BJ (cell line): ENCODE data around the gene AP5Z1. TPM values are rescaled to one million over a fixed set of nuclear protein-coding genes. Genes with fewer than 3 reads are reported as not detected.

ENCODE experiments used
- CTCF ChIA-PET: fragments of 350-600 bp; formaldehyde crosslinking; extraction: SDS; loops from one replicate; lab custom pipeline; 2021; ENCODE audit warnings: antibody characterized with exemption, inconsistent platforms; lab: Yijun Ruan, JAX
- POLR2A ChIA-PET: fragments of 300-600 bp; sonication (Branson Sonifier 250); formaldehyde crosslinking; extraction: SDS; loops from one replicate; lab custom pipeline; 2021; ENCODE audit warnings: antibody characterized with exemption; lab: Charles Lee
- DNase-seq: peaks from one replicate; pipeline ENCODE4 v3.0.0-alpha.2; 2011; ENCODE audit warnings: low read depth
- H3K27me3 ChIP-seq: 2 replicates; pipeline ENCODE4 v1.6.0; 2011; ENCODE audit warnings: low read length; ENCODE audit not compliant: control insufficient read depth, insufficient read depth
- H3K36me3 ChIP-seq: 2 replicates; pipeline ENCODE4 v1.5.1; 2011; ENCODE audit warnings: low read length; ENCODE audit not compliant: control insufficient read depth, insufficient read depth
- H3K4me3 ChIP-seq: 2 replicates; pipeline ENCODE4 v1.5.1; 2011; ENCODE audit warnings: low read depth, mild to moderate bottlenecking, control low read depth, low read length
- polyA plus RNA-seq: library from polyadenylated mRNA; depleted of rRNA; stranded (reverse); fragments of >200 nt; gene quantifications from 2 replicates; pipeline ENCODE4 v1.2.3, GENCODE V29; 2011
- TF ChIP-seq, protein P1 (sequence below): IDR thresholded peaks from 2 replicates; pipeline ENCODE4 v1.5.1; 2011; ENCODE audit warnings: low read depth, mild to moderate bottlenecking, control low read depth, inconsistent platforms, low read length, moderate library complexity; ENCODE audit not compliant: insufficient read depth

AP5Z1 gene
- polyA plus RNA-seq, 1 experiment, result 27.3 TPM

DNA sequence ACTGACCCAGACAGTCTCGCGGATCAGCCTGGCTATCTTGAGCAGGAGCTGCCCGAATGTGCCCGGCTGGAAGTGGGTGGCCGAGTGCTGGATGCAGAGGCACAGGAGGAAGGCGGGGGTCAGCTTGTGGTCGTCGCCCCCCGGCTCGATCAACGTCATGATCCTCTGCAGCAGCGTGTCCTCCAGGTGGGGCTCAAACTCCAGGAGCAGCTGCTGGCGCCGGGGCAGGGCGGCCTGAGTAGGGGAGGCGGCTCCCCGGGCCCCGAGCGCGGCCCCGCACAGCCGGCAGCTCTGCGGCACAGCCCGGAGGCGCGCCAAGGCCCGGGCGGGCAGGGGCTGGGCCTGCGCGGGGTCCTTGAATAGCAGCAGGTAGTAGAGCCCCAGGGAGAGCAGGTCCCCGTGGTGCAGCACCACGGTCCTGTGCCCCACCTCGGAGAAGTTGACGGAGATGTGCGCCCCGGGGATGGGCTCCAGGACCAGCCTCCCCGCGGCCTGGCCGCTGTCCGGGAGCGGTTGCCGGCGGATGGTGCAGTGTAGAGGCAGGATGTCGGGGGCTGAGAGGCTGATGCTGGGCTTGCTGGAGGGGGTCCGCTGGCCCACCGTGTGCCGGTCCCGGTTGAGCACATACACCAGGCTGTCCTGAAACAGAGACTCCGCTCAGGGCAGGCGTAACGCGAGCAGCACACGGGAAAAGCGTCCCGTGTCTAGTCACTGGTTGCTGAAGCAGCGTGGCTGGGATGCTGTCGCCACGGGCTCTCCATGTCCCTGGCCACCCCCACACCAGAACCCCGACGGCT is 59.4 kb downstream of the AP5Z1 start:
- Histone ChIP-seq H3K36me3 (no peaks in the 10 kb centered on the region), H3K27me3 (no peaks in the 10 kb centered on the region), H3K4me3 (no peak overlapping the region)
- POLR2A ChIA-PET, result no interaction called here
- DNase-seq, result no peak
- CTCF ChIA-PET, result no interaction called here
- TF ChIP-seq, protein P1, sequence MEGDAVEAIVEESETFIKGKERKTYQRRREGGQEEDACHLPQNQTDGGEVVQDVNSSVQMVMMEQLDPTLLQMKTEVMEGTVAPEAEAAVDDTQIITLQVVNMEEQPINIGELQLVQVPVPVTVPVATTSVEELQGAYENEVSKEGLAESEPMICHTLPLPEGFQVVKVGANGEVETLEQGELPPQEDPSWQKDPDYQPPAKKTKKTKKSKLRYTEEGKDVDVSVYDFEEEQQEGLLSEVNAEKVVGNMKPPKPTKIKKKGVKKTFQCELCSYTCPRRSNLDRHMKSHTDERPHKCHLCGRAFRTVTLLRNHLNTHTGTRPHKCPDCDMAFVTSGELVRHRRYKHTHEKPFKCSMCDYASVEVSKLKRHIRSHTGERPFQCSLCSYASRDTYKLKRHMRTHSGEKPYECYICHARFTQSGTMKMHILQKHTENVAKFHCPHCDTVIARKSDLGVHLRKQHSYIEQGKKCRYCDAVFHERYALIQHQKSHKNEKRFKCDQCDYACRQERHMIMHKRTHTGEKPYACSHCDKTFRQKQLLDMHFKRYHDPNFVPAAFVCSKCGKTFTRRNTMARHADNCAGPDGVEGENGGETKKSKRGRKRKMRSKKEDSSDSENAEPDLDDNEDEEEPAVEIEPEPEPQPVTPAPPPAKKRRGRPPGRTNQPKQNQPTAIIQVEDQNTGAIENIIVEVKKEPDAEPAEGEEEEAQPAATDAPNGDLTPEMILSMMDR, result no peak

DNA sequence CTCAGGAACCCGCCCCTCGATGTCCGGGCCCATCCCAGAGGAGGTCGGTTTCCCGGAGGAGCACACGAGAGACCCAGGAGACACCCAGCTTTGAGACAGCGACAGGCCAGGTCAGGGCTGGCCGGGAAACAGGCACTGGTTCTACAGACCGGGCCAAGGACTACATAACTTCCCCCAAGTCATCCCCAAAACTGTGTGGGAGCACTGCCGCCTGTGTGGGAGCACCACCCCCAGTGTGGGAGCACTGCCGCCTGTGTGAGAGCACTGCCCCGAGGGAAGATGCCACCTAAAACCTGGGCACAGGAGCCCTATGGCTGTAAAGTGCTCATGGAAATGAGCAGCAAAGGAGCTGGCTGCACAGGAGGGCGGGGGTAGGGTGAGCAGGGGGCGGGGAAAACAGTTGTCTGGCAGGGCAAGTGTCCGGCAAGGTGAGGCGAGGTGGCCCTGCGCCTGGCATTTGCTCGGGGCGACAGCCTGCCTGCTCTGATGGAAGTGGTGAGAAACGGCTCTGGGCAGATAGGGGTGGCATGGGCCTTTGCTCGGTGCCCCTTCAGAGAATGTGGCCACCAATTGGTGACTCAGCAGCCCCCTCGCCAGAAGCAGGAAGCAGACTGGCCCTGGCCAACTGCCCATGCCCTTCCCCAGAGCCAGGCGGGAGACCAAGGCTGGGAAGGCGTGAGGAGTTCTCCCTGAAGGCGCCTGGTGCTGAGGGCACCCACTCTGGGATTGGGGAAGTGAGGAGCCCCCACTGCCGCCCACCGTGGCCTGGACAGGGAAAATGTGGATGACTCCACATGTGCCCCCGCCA is 60.2 kb downstream of the AP5Z1 start:
- no peak for DNase-seq
- Histone ChIP-seq H3K4me3 (no peak overlapping the region), H3K27me3 (no peaks in the 10 kb centered on the region), H3K36me3 (no peaks in the 10 kb centered on the region)
- POLR2A ChIA-PET, result no interaction called here
- CTCF ChIA-PET, result no interaction called here
- TF ChIP-seq, protein P1, result no peak

DNA sequence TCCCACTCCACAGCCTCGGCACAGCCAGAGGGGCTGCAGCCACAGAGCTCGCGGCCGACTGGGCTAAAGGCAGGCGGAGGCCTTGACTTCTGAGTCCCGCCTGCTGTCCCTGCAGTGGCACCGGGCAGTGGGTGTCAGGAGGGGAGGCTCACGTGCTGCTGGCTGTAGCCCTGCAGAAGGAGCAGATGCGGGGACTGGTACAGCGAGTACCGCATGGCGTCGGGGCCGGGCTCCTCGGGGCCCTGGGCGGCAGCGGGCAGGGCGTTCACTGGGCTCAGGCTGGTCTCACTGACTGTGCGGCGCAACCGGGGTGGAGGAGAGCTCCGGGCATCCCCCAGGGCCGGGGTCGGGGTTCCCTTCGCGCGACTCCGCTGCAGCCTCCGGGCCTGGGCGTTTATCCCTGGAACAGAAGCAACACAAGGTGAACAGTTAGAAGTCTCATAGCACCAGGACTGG is 60.8 kb downstream of the AP5Z1 start:
- H3K36me3 ChIP-seq, result no peaks in the 10 kb centered on the region
- ChIA-PET CTCF (no interaction called here), POLR2A (no interaction called here)
- no peak for DNase-seq
- H3K4me3 ChIP-seq, result no peak overlapping the region
- TF ChIP-seq, protein P1, result no peak
- no peaks in the 10 kb centered on the region for H3K27me3 ChIP-seq

DNA sequence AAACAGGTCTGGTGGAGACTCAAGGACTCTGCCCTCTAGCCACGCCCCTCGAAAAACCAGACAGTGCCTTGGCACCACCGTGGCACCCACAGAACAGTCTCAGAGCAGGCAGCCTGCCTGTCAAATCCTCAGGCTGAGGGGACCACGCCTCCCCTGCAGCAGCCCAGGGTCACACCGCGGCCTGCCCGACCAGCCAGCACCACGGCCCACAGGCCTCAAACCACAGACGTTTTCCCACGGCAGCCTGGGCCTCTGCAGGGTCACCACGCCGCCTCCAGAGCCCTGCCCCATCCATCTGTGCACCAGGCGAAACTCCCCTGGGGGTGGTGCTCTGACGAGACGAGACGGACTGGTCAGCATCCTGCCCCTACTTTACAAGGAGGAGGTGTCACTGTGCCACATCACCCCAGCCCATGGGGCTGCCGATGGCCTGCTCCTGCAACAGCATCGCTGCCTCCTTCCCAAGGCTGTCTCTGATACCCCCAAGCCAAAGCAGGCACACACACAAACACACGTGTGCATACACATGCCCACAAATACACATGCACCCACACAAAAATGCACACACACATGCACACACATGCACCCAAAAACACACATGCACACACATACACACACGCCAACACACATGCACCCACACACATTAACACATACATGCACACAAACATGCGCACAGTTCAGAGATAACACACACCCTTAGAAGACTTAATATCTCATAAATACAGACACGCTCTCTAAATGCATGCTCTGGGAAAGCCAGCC is 61.8 kb downstream of the AP5Z1 start:
- no peaks in the 10 kb centered on the region for H3K27me3 ChIP-seq
- TF ChIP-seq, protein P1, result no peak
- H3K4me3 ChIP-seq, result no peak overlapping the region
- POLR2A ChIA-PET, result no interaction called here
- no peaks in the 10 kb centered on the region for H3K36me3 ChIP-seq
- no peak for DNase-seq
- CTCF ChIA-PET, result interaction anchor here (1.5 kb wide), 1 partner anchor 47 kb away, joined by 4 read pairs; the partner anchor contains the start of gene RADIL
